NAMALWA (cell line): ENCODE data around the gene GRXCR2.

ENCODE experiments used
- DNase-seq: peaks from one replicate; pipeline ENCODE4 v3.0.0-alpha.2; 2015; ENCODE audit warnings: low spot score

The GRXCR2 gene

DNA sequence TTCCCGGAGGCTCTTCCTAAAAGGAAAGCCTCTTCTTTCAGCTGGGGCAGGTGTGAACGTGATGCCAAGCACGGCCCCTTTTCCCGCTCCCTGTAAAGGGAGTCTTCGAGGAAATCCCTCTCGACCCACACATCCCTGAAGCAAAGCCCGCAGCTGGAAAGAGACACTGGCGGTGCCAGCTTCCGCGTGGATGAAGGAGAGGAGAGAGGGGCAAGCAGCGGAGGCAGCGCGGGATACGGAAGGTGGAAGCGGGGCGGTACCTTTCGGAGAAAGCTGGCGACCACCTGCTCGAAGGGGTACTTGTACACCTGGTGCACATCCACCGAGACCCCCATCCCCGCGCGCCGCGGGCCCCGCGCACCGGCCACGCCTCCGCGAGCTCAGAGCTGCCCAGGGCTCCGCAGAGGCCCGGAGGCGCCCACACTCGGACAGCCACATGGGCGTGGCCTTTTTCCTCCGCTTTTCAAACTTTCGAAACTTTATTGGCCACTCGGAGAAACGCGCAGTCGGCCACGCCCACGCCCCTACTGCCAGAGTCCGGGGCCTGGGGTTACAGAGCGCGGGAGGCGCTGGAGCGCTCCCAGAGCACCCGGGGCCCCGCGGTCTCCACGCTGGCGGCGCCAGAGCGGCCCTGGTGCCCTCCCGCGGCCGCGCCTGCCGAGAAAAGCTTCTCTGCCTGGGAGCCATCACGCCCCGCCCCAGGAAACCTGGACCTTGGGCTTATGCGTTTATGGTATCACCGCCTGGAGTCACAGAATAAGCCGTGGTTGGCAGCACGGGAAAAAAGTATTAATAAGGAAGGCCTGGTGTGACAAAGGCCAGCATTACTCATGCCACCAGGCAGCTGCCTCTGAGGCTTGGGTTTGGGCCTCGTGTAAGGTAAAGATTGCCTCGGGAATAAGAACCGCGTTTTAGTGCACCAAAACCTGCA is 37.6 kb downstream of the GRXCR2 start, which contains the start of gene PRELID2:
Gene PRELID2, minus strand, starts transcription at position 426 of the 931 bp plus-strand sequence. Its CDS starts 91 bp downstream, at position 335.
- no peak for DNase-seq

DNA sequence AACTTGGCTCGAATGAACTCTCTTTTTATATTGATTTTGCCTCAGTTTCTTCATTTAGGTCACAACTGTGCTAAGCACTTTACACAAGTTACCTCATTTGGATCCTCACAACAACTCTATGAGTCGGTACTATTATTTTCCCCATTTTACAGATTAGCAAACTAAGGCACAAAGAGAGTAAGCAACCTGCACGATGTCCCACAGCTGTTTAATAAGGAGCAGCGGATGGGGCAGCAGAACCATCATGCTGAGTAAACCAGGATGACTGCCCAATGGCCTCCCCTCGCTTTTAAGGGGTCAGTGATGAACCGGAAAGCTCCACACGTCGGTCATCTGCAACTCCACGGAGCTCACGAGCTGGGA is 38.3 kb downstream of the GRXCR2 start:
- DNase-seq, result no peak

DNA sequence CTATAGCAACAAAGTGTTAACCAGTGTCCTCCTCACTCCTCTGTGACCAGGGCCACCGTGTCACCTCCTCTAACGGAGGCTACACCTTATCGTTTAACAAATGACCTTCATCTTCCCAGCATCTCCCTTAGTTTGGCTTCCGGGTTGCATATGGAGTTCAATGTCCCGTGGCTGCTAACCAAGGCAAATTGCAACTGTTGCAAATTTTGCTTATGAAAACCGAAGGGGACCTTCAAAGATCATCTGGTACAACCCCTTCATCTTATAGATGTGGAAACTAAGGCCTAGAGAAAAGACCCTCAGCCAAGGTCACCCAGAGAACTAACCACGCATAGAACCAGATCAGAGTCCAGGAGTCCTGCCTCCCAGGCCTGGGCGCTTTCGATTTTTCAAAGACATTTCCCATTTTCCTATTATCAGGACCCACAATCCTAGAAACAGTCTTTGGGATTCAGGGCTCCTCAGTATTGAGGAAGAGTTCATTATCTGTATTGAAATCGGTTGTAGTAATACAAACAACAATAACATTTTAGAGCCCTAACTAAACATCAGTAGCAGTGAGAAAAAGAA is 39.1 kb downstream of the GRXCR2 start:
- no peak for DNase-seq

DNA sequence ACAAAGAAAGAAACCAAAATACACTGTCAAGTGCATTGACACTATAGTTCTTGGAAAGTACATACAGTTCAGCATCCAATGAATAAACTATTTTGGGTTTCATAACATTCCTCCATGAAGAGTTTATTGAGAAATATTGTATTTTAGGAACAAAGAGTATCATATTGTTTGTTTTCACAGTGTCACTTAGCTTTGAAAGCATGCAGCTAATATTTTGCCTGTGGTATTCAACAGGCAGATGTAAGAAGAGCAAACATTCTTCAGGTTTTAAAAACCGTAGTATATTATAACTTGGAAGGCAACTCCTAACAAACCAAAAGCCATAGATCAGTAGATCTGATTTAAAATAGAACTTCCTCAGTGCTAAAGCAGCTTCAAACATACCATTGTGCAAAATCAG is 42.2 kb downstream of the GRXCR2 start:
- DNase-seq, result no peak

DNA sequence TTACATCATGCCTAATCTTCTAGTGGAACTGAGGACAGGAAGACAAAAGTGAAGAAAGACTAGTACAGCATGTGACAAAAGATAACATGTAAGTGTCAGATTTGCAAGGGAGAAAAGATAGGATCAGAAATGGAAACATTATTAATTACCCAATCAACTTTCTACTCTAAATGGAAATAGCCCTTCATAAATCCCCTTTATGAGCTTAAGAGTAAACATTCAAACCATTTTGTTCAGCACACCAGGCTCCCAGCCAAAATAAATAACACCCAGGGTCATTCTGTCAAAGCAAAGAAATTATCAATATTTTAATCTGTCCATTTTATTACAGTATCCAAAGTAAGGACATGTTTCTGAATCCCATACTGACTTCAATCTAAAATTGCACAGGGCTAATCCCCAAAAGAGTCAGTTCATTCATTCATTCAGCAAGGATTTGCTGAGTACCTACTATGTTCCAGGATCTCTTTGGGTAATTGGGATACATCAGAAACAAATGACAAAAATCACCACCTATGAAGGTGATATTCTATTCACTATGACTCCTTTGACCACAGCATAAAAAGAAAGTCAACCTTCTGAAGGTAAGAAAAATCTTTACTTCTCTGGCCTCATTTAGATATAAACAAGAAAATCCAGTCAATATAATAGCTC is 43.0 kb downstream of the GRXCR2 start:
- DNase-seq, result no peak

DNA sequence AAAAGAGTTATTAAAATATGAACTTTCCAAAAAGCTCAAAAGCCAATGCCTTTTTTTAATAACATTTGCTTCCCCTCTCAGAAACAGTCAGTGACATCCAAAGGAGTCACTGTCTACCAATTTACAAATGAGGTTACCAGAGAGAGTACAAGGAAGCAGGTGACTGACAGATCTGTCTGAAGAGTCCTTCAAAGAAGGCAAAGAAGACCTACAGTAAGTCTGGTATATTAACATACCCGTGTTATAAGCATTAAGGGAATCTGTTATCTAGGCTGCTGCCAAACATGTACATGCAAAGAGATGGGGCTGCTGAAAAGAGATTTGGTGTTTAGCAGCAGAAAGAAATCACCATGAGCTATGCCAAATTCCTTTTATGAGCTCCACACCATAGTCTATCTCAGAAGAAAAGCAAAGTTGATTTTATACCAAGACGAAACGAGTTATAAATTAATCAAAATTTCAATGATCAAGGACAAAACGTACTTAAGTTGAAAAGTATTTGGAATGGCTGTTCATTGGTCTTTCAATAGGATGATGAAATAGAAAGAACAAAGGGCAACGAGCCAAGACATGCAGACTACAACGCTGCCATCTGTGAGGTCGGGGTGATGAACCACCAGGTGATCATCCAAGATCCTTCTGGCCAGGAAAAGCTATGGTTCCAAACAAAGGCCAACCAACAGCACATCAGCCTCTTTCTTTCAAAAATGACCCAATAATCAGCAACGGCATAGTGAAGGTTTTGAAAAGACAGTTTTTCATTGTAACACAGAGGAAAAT is 45.7 kb downstream of the GRXCR2 start:
- DNase-seq, result no peak

DNA sequence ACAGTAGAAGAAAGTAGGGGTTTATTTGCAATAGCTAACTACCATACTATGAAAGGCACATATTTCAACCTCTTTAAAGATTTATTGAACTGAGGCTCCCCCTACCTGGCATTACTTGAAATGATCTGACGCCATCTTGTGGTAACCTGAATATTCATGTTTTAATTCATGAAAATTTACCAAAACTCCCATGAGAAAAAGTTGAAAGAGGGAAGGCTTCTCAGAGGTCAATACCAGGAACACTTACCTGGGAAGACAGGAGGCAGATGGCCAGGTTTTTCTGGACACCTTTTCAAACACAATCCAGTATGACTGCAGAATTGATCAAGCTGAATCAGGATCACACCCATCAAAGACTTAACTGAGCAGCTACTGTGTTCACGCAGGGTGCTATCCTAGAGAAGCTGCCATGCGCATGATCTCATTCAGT is 47.0 kb downstream of the GRXCR2 start:
- peak; percentile 74 for DNase-seq

DNA sequence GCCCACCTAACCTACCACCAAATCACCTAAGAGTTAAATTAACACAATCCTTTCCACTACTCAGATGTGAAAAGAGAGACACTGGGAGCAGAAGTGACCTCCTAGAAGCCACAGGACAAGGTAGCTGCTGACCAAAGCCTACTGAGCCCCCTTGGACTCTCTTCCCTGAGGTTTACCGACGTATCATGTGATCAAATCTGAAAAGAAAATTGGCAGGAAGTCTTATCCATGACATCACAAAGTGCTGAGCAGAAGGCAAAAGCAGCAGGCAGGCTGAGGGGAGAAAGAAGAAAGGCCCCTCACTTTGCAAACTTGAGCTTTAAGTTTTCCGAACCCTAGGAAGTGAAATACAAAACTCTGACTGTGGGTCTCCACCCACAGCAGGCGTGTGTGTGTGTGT is 48.8 kb downstream of the GRXCR2 start:
- DNase-seq, result no peak

DNA sequence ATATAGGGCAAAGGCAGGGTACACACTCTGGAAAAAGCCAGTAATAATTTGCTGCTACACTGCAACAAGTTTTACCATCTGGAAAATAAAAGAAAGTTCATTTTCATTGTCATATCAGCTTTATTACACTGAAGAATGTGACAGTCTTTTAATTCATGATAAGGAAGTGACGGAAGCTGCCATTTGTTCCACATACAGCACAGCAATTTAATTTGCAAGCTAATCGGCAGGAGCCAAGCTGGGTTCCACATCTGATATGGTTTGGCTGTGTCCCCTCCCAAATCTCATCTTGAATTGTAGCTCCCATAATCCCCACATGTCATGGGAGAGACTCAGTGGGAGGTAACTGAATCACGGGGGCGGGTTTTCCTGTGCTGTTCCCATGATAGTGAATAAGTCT is 54.2 kb downstream of the GRXCR2 start:
- DNase-seq, result no peak

DNA sequence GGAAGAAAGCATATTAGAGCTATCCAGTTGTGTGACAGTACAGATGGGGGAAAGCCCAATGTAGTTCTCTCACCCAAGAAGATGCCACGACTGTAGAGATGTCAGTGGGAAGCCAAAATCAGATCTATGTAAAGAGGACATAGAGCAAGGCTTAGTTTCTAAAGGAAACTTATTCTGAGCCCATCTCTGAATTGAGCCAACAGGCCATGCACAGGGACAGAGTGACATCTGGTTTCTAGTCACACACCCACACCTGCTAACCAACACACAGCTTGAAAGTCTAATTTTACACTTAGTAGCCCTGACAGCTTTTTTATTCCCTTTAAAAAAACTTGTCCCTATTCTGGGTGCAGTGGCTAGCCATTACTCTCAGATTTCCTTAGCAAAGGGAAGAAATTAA is 59.9 kb downstream of the GRXCR2 start:
- no peak for DNase-seq

DNA sequence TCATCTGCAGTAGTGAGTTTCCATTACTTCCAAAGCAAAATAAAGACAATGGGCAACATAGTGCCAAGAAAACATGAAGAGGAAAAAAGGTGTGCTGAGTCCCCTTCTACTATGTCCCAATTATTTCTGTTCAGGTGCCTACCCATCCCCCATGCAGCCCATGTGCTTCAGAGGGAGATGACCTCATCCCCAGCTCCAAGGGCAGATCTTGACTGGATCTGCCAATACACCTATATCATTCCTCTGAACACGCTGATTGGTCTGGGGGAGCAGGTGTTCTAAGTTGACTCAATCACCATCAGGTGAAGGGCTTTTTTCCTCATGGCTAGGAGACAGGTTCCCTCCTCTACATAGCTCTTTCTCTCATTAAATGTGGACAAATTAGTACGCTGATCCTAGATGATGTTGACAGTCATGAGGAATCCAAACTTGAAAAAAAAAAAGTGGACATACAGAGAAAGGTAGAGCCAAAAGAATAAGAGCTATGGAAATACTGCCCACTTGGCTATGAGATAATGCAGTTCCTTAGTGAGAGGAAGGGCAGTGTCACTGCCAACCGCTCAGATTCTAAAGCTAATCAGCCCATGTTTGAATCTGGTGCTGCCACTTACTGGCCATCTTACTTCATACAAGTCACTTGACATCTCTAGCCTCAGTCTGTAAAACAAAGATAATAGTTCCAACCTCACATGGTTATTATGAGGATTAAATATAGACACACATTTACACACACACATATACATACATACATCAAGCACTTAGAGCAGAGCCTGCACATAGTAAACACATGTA is 60.8 kb downstream of the GRXCR2 start:
- DNase-seq, result peak; percentile 38
